ENCODE results near the gene ARFGEF3.

DNA sequence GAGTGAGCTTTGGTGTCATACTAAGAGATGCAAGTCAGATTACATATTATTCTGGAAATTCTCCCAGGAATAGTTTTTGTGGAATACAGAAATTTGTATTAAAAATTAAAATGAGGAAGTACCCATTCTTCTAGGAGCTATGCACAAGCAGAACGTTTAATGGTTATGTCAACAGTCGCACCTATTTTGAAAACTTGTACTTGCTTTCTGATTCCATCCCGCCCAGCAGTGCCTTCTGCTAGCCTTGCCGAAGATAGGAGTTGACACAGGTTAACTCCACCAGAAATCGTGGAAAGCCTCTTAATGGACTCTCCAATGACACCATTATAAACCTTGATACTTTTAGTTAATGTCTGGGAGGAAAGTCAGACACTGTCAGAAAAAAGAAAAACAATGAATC lies 49.9 kb downstream of the ARFGEF3 start:
- TF ChIP-seq, protein P1, sequence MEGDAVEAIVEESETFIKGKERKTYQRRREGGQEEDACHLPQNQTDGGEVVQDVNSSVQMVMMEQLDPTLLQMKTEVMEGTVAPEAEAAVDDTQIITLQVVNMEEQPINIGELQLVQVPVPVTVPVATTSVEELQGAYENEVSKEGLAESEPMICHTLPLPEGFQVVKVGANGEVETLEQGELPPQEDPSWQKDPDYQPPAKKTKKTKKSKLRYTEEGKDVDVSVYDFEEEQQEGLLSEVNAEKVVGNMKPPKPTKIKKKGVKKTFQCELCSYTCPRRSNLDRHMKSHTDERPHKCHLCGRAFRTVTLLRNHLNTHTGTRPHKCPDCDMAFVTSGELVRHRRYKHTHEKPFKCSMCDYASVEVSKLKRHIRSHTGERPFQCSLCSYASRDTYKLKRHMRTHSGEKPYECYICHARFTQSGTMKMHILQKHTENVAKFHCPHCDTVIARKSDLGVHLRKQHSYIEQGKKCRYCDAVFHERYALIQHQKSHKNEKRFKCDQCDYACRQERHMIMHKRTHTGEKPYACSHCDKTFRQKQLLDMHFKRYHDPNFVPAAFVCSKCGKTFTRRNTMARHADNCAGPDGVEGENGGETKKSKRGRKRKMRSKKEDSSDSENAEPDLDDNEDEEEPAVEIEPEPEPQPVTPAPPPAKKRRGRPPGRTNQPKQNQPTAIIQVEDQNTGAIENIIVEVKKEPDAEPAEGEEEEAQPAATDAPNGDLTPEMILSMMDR (IDR thresholded peaks at IDR 0.05), result no peak
- no peak for TF ChIP-seq POLR2A (IDR thresholded peaks at IDR 0.05)
